Right renal pelvis (tissue), 4 donors: ENCODE results near the gene ZBTB49. TPM values are rescaled to one million over a fixed set of nuclear protein-coding genes. Genes with fewer than 3 reads are reported as not detected.

Experiments
- DNase-seq, 4 donors: peaks; one replicate each; pipeline ENCODE4 v3.0.0-alpha.2; 2013; ENCODE audit warnings: low read depth in 4 of 4, low spot score in 3 of 4, missing footprints in 1 of 4
- polyA plus RNA-seq, 4 donors: library from polyadenylated mRNA; unstranded; fragments of 120-200 nt; gene quantifications; one replicate each; pipeline ENCODE4 v1.2.1, GENCODE V29; 2013; ENCODE audit not compliant: insufficient read length in 4 of 4

The ZBTB49 gene
- polyA plus RNA-seq, 4 donors = 8.6 to 12.9 (median 10.4) TPM

DNA sequence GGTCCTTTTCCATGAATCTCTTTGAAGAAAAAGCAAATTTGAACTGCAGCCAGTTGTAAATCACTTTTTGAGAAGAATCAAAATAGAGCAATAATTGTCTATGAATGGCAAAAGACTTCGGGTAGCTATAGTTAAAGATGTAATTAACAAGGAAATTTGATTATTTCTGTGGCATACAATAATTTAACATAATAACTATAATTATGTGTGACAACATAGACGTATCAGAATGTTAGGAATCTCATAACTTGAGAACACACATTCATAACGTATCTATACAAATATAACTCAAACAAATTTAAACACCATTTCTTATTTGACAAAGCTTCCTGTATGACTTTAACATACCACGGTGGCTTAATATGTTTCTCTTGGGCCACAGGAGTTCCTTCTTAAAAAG lies 60.9 kb downstream of the ZBTB49 start:
- DNase-seq = no peak

DNA sequence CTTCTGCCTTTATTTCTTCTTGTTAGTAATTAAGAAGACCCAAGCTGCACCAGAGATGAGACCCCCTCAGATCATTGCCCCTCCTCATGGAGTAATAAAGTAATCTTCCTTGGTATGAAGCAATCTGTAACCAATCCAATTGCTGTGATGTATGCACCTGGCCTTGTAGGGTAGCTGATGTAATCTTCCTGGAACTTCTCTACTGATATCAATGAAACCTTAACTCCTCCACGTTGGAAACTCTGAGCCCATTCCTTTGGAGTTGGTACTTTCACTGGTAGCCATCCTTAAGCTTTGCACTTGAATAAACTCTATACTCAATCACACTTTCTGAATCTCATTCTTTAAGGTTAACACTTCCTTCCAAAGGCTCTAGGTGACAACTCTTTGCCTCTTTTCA lies 65.3 kb downstream of the ZBTB49 start:
- DNase-seq = no peak

DNA sequence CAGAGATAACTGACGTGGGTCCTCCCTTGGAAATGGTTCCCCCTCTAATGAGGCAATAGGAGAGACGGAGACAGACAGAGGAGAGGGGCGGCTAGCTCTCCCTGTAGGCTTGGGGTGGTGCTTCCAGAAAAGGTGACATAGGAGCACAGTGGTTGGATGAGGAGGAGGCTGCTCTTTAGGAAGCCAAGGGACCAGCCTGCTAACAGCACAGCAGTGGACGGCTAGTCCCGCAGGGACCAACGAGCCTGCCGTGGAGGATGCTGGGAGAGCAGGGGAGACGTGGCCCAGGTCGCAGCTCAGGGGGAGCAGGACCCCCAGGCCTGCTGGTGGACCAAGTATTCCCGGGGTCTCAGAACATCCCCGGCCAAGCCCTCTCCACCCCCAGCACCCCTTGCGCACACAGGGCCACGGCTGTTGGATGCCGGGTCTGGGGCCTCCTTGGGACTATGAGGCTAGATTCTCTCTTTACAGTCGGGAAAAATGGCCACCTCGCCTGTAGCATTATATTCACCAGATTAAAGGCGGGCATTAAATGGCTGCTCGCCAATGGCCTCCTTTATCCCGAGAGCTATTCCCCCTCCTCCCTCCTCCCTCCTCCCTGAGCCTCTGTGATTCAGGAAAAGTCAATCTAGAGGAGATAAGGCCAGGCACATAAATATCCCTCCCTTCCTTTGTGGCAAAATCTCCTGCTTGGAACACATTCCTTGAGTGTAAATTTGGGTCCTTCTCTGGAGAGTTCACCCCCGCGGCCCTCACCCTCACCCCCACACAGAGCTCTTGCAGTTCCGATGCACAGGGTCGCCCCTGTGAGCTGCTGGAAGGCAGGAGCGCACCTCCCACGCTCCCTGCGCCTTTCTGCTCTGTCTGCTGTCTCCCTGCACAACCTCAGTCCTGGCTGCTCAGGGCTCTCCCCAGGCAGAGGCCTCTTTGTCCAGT lies 66.3 kb downstream of the ZBTB49 start:
- peak in 1 of 4 donors; percentile 4 for DNase-seq

DNA sequence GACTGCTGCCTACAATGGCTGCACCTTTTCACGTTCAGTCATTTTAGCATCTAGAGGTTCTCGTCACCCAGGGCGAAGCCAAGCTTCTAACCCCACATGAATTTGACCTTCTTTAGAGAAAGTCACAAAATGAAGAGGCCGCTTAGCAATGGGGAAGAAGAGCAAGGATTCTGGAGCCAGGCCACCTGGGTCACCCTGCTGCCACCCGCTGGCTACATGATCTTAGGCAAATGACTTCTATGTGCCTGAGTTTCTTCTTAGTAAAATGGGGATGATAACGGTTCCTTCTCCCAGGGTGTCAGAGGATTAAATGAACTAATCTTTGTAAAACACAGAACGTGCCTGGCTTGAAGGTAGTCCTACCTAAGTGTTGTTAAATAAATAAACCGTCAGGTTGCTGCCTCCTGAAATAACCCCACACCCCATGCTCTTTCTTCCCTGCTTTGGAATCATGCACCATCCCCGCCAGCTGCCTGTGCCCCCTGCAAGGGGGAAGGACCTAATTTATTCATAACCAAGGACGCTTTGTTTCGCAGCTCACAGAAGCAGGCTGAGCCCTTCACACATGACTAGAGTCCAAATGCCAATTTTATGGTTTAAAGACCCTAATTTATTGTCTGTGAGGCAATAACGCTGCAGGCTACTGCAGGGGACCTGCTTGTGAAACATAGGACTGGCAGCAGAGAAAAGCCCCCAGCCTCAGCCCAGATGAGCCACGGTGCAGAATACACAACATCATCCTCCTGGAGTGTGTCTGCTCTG lies 68.2 kb downstream of the ZBTB49 start:
- DNase-seq = no peak

DNA sequence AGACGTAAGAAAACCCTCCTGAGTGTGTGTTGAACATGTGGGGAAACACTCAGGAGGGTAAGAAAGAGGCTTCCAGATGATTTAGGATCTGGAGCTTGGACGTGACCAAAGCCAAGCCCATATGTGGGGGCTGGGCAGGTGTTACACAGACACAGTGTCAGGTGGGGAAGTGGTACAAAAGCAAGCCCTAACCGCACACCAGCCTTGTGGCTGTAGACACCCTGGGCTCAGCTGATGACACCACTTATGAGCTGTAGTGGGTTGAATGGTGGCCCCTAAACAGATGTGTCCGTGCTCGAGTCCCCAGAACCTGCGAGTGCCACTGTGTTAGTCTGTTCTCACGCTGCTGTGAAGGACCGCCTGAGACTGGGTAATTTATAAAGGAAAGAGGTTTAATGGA lies 71.8 kb downstream of the ZBTB49 start:
- DNase-seq = no peak

DNA sequence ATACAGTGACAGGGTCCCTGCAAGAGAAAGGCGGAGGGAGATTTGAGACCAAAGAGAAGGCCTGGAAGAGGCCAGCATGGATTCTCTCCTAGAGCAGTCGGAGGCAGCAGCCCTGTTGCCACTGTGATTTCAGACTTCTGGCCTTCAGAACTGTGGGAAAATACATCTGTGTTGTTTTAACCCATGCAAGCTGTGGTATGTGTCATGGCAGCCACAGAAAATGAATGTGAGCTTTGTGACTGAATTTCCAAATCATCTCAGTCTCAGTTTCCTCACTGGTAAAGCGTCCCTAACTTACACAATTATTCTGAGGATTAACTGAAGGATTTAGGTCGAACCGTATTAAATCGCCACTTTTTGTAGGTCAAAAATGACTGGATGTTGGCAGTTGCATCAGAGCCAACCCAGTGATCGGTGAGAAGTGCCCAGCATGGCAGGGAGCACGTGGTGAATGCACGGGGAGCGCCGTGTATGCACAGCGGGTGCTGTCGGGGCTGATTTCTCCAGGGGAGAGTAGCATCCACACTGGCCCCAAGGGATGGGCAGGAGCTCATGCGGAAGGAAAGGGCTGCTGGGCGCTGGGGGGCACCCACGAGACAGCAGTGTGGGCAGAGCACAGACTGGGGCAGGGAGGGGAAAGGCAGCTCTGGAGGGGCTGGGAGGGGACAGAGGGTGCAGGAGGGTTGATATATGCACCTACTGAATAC lies 73.1 kb downstream of the ZBTB49 start:
- DNase-seq = no peak

DNA sequence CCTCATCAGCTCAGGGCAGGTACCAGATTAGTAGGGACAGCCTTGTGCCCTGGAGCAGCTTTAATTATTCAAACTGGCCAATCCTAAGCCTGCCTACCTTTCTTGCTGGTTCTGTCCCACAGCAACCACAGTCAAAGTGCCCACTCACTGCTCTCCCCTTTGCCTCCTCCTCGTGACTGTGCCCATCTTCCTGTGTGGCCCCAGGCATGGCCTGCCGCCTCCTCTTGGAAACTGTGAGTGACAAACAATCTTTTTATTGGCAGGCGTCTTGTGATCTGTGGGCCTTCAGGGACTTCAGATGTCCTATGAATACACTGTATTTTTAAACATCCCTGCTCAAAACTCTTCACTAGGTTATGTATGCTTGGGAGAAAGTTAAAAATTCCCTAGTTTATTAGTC lies 74.0 kb downstream of the ZBTB49 start:
- no peak for DNase-seq

DNA sequence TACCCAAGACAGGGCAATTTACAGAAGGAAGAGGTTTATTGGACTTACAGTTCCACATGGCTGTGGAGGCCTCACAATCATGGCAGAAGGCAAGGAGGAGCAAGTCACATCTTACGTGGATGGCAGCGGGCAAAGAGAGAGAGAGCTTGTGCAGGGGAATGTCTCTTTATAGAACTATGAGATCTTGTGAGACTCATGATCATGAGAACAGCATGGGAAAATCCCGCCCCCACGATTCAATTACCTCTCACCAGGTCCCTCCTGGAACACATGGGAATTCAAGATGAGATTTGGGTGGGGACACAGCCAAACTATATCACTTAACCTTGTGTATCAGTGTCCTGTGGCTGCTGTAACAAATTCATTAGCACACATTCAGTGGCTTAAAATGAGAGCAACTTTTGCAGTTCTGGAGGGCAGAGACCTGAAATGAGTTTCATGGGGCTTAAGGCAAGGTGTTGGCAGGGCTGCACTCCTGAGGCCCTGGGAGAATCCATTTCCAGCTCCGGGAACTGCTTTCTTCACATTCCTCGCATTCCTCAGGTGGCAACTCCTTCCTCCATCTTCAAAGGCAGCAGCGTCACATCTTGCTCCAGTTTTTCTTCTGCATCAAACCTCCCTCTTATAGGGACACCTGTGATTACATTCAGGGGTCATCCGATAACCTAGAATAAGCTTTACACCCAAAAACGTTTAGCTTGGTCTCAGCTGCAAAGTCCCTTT lies 74.6 kb downstream of the ZBTB49 start:
- DNase-seq = no peak

DNA sequence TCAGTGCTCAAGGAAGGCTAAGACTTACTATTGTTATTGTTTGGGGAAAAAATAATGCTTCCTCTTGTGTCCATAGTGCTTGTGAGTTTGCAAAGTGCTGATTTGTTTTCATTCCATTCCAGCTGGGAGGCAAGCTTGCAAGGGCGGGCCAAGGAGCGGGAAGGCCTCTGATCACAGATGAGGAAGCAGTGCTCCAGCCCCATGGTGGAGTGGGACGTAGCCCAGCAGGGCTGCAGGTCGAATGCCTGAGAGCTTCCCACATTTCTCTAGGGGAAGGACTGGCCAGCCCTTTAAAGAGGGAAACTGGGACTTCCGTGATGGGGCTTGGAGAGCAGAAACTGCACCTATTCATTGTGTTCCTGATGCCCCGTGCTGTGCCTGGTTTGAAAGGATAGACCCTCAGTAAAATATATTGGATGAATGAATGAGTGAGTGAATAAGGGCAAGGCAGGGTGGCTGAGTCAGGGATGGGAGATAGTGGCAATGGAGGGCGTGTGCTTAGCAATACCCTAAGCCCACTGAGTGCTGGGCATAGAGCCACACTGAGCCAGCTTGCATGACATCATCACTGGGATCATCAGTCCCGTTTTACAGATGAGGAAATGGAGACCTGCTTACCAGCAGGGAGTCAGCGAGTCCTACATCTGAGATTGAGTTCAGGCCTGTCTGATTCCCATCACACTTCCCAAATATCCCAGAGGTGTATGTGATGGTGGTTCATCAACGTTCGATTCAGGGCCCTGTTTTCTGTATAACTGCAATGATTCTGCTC lies 78.9 kb downstream of the ZBTB49 start:
- DNase-seq = no peak

Other genes starting within 250 kb of the ZBTB49 start
- under 1 TPM in 1 of 4 donors, not detected in 3; 0.05 TPM for gene OTOP1, start 63.3 kb upstream of the ZBTB49 start, polyA plus RNA-seq
- gene TMEM128, start 42.0 kb upstream of the ZBTB49 start, polyA plus RNA-seq = 10 to 100 TPM; 49.3 to 63.1 (median 51.6) TPM
- gene LYAR, start 97 bp upstream of the ZBTB49 start, polyA plus RNA-seq = 10 to 100 TPM; 18.7 to 19.4 (median 19.0) TPM
- 1 to 10 TPM; 4.3 to 6.6 (median 5.1) TPM for gene NSG1, start 96.9 kb downstream of the ZBTB49 start, polyA plus RNA-seq